Measurements from ENCODE around the gene CEP152.
"Not testable (repeated sequence)": the region's sequence is repeated elsewhere in the genome, so short reads cannot be mapped to it uniquely, and the experiment has no call there.

DNA sequence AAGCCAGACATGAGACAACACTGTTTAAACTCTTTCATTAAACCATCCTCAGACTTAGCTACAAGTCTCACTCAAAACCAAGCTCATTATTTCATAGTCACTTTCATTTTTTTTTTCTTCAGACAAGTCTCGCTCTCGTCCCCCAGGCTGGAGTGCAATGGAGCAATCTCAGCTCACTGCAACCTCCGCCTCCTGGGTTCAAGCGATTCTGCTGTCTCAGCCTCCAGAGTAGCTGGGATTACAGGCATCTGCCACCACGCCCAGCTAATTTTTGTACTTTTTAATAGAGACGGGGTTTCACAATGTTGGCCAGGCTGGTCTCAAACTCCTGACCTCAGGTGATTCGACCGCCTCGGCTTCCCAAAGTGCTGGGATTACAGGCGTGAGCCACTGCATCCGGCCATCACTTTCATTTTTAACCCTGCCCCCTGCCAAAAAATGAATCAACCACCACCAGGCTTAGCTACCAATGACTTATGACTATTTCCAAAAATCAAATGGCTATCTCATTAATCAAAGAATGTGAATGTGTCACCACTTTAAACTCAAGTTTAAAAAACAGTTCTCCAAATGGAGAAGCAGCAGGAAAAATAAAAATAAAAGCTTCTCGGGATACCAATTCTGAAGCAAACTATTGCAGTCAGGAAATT, 20.3 kb downstream of the CEP152 start:
- TF ChIP-seq SUZ12 (IDR thresholded peaks at IDR 0.05); FOXA1 (IDR thresholded peaks at IDR 0.05); ELF4 (IDR thresholded peaks at IDR 0.05); BHLHE40 (IDR thresholded peaks at IDR 0.05; ENCODE audit: borderline replicate concordance); HDGF (IDR thresholded peaks at IDR 0.05; ENCODE audit: borderline replicate concordance); FOXK2 (IDR thresholded peaks at IDR 0.05); ARNT (IDR thresholded peaks at IDR 0.05); L3MBTL2 (conservative IDR thresholded peaks at IDR 0.05); SP1 (IDR thresholded peaks at IDR 0.05); NFRKB (IDR thresholded peaks at IDR 0.05); ZNF384 (IDR thresholded peaks at IDR 0.05); FOXM1 (IDR thresholded peaks at IDR 0.05; ENCODE audit: borderline replicate concordance): not testable (repeated sequence)
- TF ChIP-seq, protein P1, sequence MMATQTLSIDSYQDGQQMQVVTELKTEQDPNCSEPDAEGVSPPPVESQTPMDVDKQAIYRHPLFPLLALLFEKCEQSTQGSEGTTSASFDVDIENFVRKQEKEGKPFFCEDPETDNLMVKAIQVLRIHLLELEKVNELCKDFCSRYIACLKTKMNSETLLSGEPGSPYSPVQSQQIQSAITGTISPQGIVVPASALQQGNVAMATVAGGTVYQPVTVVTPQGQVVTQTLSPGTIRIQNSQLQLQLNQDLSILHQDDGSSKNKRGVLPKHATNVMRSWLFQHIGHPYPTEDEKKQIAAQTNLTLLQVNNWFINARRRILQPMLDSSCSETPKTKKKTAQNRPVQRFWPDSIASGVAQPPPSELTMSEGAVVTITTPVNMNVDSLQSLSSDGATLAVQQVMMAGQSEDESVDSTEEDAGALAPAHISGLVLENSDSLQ (IDR thresholded peaks at IDR 0.05): not testable (repeated sequence)
